Activated T-cell treated with anti-CD3 and anti-CD28 coated beads for 4 hours (primary cell): ENCODE results near the gene CTRB2.

Experiments used
- DNase-seq: peaks from one replicate; pipeline ENCODE4 v3.0.0-alpha.2; 2020

CTRB2 gene

DNA sequence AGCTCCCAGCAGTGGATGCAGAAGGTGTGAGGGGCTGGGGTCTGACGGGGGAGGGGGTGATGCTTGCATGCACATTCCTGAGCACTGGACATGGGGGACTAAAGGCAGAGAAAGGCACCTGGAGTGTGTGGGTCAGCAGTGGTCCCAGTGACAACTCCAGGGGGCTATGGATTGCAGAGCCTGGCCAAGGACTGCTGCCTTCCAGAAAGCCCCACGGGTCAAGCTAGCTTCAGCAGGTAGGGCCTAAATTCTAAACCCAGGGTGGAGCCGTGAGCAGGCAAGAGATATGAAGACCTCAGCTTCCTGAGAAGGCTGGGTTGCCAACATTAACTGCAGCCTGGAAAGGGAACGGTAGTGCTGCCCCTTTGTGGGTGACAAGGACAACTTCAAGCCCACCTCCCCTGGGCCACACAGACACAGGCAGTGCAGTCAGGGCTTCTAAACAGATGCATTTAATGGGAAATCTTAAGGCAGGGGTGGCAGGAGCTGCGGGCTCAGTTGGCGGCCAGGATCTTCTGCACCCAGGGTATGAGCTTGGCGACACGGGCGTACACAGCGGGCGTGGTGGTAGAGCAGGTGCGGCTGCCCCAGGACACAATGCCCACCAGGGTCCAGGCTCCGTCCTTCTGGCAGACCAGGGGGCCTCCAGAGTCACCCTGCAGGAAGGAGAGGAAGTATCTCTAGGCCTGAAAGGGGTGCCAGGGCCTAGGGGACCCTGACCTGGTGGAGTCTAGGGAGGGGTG lies 3.1 kb downstream of the CTRB2 start:
- DNase-seq, result no peak

DNA sequence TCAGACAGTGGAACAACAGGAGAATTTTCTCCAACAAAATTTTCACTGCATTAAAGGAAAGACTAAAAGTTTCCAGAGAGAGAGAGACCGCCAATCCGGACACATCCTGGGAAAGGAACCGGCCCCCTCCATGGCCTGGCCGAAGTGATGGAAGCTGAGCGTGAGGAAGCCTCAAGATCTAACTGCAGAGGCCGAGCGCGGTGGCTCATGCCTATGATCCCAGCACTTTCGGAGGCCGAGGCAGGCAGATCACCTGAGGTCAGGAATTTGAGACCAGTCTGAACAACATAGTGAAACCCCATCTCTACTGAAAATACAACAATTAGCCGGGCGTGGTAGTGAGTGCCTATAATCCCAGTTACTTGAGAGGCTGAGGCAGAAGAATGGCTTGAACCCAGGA lies 3.9 kb downstream of the CTRB2 start:
- DNase-seq, result no peak

DNA sequence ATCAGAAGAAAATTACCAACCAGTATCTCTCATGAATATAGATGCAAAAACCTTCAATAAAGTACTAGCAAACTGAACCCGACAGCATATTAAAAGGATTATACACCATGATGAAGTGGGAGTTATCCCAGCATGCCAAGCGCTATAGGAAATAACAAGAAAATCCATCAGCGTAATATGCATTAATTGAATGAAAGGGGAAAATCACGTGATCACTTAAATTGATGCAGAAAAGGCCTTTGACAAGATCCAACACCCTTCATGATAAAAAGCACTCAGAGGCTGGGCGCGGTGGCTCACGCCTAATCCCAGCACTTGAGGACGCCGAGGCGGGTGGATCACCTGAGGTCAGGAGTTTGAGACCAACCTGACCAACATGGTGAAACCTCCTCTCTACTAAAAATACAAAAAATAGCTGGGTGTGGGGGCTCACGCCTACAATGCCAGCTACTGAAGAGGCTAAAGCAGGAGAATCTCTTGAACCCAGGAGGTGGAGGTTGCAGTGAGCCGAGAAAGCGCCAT lies 4.8 kb downstream of the CTRB2 start:
- no peak for DNase-seq

DNA sequence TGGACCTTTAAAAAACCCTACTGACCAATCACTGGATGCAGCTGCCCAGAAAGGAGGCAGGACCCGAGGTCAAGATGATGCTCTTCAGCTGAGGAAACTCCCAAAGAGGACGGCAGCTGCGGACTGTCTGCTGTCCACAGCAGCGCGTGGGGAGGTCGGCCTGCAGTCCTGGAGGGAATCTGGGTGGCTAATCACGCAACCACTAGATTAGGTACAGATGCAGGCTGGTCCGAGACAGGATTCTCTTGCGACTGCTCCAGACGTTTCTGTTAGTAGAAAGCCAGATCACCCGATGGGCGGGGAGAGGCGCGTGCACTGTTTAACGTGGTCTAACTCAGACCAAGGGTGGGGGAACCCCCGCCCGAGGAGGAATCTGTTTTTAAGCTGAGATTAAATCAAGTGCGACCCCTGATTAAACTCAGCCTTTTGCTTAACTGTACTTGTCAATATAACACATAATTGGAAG lies 8.8 kb downstream of the CTRB2 start:
- DNase-seq, result no peak

DNA sequence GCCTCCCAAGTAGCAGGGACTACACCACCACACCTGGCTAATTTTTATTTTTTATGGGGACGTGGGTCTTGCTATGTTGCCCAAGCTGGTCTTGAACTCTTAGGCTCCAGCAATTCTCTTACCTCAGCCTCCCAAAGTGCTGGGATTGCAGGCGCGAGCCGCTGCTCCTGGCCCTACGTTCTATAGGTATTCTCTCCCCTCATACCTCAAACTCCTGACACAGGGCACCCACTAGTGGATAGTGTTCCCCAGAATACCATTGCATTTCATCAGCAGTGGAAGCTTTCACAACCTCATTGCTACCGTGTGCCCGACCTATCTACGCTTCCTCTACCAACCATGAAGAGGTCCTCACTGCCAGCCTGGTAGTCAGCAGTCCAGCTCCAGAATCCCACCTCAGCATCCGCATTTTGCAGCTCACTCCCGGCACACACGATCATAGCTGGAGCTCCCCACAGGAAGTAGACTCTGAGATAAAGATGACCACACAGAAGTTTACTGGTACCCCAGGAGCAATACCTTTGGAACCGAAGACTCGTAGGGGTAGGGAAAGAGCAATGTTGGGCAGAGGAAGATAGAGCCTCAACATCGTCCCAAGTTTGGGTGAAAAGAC lies 9.3 kb downstream of the CTRB2 start:
- no peak for DNase-seq

DNA sequence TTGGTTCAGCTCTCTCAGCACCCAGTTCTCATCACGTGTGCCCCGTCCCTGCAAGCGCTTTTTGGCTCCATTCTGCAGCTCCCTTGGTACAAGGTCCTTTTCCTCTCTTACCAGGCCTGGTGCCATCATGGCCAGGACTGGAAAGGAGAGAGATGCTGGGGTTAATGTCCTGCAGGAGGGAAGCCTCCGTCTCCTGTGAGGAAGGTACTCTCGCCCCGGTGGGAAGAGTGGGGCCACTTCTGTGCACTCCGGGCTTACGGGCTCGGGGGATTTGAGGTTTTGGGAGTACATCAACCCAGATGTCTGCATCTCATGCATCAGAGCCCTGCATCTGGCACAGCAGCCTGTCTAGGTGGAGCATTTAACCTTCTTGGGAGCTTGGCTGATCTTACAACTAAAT lies 10.1 kb downstream of the CTRB2 start:
- DNase-seq, result no peak

DNA sequence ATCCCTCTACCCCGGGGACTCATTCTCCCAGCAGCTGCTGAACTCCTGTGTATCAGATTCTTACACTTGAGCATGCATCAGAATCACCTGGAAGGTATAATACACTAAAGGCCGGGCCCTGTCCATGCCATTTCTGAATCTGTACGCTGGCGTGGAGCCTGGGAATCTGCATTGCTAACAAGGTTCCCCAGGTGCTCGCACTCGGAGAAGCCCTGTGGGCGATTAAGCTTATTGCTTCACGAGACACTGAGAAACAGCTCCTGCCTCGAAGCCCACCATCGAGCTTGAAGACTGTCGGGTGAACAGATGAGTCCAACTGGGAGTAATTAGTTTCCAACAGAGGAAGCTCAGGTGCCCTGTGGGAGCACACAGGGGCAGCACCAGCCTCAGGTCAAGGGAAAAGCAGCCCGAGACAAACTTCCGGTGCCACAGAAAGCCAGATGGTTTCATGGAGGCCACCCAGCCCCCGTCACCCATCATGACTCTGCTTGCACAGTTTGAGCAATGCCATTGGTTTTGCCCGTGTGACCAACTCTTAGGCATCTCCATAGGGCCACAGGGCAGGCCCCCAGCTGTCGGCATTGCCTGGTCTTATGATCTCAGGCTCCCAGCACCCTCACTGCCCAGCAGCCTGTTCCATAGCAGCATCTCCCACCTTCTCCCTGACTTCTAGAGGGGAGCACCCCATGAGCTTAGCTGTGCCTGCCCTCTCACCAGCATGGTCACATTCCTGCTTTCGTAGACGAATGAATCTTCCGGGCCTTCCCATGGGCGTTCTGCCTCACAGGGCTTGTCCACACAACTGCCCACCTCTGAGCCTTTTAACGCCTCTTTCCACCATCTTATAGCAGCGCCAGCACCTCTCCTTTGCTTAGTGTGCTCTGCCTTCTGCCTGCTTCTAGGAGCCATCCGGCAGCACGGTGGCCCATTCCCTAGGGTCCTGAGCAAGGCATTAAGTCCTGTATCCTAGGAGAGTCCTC lies 10.9 kb downstream of the CTRB2 start:
- no peak for DNase-seq

DNA sequence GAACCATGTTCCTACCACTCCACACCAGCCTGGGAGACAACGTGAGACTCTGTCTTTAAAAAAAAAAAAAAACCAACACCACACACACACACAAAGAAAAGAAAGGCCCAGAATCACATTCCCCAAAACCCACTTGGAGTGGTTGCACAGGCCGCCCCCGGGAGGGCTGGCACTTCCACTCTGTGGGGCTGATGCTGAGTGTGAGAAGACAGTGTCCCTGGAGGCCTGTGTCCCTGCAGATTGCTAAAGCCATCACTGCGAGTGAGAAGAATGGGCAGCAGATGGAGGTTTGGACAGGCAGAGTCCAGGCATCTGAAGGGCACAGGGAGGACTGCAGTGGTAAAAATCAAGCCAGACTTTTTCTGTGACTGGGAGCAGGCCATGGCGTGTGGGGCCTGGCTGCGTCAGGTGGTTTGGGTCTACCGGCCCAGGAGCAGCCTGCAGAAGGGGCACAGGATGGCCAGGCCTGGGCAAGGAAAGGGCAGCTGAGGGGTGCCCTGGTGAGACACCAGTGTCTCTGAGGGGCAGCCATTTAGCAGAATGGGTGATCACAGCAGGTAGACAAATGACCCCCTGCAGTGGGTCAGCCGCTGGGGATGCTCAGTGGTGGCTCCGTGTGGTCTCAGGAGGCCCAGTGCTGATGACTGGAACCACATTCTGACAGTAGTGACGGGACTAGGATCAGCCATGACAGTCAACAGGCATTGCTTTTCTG lies 13.1 kb downstream of the CTRB2 start:
- DNase-seq, result no peak

DNA sequence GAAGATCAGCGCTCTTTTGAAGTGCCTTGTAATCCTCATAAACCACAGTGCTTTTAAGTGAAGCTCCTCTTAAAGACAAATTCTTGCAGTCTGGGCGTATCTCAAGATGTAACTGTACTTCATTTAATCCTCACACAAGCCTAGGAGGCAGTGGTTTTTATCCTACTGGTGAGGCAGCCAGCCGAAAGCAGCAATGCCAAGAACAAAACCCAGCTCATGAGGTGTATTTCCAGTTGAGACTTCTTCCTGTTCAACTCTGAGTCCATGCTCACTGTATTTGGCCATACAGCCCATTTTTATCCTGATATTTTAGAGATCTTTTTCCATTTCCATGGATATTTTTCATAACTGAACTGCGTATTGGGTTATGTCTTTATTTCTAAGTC lies 13.7 kb downstream of the CTRB2 start:
- no peak for DNase-seq

DNA sequence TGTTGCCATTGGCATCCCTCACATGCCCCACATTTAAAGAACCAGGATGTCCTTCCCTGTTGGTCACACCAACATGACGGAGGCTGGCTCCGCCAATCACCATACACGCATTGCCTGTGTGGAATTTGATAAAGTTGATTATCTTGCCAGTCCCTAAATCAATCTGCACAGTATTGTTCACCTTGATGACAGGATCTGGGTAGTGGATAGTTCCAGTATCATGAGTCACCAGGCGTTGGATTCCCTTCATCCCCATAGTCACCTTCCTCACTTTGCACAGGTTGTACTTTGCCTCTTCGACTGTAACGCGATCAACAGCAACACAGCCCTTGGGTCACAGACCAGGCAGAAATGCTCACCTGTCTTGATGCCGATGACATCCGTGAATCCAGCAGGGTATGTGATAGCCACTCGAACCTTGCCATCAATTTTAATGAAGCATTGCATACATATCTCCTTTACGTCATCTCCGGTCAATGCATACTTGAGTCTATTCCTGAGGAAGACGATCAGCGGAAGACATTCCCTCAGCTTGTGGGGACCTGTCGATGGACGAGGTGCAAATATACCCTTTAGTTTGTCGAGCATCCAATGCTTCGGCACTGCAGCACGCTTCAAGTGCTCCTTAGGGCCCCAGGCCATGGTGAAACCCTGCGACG lies 14.2 kb downstream of the CTRB2 start:
- no peak for DNase-seq

DNA sequence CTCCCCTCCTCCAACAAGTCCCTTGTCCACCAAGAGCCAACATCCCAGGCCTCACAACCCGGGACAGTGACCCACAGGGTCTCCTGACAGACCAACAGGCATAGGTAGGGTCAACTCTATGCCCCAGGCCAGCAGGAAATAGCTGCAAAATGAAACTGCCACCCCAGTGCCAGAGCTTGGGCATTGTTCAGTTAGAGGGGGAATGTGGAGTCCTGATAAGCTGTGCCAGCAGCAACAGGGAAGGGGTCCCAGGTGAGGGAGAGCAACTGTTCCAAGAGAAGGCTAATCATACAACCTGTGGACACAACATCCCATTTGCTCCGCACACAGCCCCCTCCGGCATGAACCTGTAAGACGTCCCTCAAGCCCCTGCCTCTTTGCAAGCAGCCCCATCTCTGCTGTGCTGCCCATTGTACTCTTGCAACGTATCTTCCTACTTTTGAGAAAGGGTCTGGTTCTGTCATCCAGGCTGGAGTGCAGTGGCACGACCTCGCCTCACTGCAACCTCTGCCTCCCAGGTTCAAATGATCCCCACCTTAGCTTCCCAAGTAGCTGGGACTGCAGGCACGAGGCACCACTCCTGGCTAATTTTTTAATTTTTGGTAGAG lies 17.2 kb downstream of the CTRB2 start:
- no peak for DNase-seq

DNA sequence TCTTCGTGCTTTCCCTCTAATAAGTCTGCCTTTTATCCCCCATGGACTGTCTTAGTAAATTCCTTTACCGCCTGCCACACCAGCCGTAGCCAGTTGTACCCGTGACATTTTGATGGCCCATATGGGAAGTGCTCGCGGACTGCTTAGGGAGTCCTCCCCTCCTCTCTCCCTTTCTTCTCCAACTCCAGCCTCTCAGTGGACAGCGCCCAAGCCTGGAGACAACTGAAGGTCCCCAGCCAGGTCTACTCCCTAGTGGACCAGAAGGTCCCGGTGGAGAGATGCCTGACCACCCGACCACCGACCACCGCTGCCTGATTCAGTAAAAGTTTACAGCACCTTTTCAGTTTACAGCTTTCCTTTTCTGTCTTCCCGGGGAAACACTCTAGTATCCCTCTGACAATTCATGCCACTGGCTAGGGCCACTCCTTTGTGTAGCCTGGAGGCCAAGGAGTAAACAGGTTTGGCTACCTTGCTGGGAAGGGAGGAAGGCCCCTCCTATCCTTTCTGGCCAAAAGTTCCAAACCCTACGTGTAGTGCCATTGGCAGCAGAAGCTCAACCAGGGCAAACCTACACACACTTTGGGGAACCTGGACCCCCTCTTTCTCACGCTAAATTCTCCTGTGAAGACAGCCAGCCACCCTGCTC lies 18.0 kb downstream of the CTRB2 start:
- DNase-seq, result no peak

DNA sequence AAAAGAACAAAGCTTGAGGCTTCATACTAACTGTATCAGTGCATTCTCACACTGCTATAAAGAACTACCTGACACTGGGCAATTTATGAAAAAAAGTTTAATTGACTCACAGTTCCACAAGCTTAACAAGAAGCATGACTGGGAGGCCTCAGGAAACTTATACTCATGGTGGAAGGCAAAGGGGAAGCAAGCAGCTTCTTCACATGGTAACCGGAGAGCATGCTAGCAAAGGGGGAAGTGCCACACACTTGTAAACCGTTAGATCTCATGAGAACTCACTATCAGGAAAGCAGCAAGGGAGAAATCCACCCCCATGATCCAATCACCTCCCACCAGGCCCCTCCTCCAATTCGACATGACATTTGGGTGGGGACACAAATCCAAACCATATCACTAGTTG lies 25.3 kb downstream of the CTRB2 start:
- no peak for DNase-seq

DNA sequence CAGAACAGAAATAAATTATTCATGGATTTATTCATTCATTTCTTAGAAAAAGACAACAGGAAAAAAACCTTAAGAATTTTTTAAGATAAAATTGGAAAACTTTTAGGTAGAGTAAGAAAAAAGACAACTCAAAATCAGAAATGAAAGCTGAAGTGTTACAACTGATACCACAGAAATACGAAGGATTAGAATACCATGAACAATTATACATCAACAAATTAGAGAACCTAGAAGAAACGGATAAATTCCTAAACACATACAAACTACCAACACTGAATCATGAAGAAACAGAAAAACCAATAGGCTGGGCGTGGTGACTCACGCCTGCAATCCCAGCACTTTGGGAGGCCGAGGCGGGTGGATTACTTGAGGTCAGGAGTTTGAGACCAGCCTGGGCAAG lies 27.8 kb downstream of the CTRB2 start:
- DNase-seq, result no peak

DNA sequence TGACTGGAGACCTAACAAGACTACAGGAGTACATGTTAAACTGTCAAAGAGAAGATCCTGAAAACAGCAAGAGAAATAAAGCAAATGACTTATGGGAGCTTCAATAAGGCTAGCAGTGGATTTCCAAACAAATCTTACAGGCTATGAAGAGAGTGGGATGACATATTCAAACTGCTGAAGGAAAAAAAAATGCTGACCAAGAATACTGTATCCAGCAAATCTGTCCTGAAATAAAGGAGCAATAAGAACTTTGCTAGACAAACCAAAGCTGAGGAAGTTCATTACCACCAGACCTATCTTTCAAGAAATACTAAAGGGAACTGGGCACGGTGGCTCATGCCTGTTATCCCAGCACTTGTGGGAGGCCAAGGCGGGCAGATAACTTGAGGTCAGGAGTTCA lies 30.0 kb downstream of the CTRB2 start:
- no peak for DNase-seq

DNA sequence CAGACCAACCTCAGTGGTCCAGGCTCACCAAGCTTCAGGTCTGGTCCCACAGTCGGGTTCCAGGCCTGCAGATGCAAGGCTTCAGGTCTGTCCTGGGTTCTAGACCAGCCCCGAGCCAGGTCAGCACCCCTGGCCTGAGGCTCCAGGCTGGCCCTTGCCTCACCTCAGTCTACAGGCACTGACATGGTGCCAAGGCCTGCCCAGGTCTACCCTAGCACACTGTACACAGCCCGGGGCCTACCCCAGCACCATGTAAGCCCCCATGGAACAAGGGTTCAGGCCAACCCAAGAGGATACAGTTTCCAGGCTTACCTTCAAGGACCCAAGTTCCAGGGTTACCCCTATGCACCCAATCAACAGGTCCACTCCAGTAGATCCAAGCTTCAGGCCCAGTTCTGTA lies 31.9 kb downstream of the CTRB2 start:
- DNase-seq, result no peak

DNA sequence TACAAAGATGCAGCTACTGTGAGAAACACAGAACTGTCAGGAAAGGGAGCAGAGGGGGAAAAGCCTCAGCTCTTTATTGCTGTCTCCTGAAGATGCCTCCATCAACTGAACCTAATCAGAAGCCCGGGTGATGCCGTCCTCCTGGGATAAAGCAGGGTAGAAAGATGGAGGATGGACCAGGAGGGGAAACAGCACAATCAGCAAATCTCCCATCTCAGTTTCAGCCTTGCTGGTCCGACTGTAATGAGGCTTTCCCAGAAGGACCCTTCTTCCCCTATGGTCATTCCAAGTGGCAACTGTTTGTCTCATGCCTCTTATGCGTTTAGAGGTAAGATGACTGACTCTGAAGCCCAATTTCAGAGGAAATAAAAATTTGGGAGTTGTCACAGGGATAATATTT lies 34.4 kb downstream of the CTRB2 start:
- no peak for DNase-seq

DNA sequence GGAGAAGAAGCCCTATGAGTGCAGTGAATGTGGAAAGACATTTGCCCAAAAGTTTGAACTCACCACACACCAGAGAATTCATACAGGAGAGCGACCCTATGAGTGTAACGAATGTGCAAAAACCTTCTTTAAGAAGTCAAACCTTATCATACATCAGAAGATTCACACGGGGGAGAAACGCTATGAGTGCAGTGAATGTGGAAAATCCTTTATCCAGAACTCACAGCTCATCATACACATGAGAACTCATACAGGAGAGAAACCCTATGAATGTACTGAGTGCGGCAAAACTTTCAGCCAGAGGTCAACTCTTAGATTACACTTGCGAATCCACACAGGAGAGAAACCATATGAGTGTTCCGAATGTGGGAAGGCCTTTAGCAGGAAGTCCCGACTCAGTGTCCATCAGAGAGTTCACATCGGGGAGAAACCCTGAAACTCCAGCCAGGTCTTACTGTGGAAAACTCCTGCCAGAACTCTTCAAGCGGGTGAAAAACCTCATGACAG lies 37.0 kb downstream of the CTRB2 start:
- no peak for DNase-seq

DNA sequence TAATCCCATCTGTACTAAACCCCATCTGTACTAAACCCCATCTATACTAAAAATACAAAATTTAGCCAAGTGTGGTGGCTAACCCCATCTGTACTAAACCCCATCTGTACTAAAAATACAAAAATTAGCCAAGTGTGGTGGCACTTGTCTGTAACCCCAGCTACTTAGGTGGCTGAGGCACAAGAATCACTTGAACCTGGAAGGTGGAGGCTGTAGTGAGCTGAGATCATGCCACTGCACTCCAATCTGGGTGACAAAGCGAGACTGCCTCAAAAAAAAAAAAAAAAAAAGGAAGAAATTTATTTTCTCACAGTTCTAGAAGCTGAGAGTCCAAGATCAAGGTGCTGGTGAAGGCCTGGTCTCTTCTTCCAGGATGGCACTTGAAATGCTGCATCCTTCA lies 46.6 kb downstream of the CTRB2 start:
- DNase-seq, result no peak
